ENCODE measurements around the gene FAM171A1.
"Not testable (repeated sequence)": the region's sequence is repeated elsewhere in the genome, so short reads cannot be mapped to it uniquely, and the experiment has no call there.

FAM171A1 gene

DNA sequence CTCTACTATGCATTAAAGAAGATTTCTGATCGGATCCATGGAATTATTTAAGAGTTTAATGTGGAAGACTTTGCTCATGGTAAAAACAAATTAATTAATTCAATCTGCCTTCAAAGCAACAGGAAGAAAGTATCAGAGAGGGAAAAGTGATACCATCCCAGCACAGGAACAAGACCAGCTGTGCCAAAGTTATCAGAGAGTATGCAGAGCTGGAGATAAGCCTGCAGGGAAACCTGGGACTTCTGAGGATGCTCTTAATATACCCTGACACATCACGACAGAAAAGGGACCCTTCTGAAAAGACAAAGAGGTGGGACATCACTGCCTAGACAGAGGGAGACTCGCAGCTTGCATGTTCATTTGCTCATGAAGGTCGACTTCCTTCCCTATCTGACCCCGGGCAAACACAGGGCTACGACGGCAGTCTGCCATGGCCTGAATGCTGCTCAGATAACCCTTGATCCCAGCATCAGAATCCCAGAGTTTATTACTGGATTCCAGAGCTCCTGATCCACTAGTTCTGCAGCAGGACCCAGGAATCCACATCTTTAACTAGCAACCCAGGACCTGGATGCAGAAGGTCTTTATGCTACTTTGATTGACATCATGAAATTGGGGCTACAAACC lies 29.5 kb downstream of the FAM171A1 start:
- DNase-seq (ENCODE audit: insufficient read length) (no peak), FAIRE-seq (no peak)
- TF ChIP-seq POLR2A (IDR thresholded peaks at IDR 0.05; ENCODE audit: low read depth, low read length) (no peak), POLR2AphosphoS5 (IDR thresholded peaks at IDR 0.05; ENCODE audit: low read depth, low read length) (no peak), TAF1 (IDR thresholded peaks at IDR 0.05; ENCODE audit: borderline replicate concordance, low read depth, low read length) (no peak)

DNA sequence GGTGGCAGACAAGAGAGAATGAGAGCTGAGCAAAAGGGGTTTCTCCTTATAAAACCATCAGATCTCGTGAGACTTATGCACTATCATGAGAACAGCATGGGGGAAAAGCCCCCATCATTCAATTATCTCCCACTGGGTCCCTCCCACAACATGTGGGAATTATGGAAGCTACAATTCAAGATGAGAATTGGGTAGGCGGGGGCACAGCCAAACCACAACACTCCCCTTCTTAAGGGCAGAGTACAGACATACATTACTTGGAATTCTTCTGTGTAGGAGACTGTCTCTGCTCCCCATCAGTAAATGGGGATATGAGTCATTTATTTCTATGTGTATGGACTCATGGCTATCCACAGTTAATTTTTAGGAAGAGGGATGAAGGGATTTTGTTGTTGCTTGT lies 31.2 kb downstream of the FAM171A1 start:
- DNase-seq (ENCODE audit: insufficient read length) (no peak), FAIRE-seq (no peak)
- no peak for TF ChIP-seq POLR2AphosphoS5 (IDR thresholded peaks at IDR 0.05; ENCODE audit: low read depth, low read length)

DNA sequence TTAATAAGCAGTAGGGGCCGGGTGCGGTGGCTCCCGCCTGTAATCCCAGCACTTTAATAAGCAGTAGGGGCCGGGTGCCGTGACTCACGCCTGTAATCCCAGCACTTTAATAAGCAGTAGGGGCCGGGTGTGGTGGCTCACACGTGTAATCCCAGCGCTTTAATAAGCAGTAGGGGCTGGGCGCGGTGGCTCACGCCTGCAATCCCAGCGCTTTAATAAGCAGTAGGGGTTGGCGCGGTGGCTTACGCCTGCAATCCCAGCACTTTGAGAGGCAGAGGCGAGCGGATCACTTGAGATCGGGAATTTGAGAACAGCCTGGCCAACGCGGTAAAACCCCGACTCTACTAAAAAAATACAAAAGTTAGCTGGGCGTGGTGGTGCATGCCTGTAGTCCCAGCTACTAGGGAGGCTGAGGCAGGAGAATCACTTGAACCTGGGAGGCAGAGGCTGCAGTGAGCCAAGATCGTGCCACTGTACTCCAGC lies 33.6 kb downstream of the FAM171A1 start:
- not testable (repeated sequence) for FAIRE-seq

DNA sequence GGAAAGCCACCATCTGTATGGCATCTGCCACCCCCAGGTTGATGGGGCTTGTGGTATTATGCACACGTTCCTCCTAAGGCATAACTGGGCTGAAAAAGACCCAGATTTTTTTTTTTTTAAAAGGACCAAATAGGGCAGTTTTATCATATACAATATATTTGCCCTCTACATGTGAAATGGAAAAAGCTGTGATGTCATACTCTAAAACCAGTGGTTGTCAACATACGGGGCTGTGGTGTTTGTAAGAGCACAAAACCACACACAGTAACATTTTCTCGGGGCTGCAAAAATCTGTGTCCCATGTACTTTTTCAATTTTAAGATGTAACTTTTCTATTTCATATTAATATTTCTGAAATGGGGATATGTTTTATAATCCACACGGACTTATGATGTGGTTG lies 34.9 kb downstream of the FAM171A1 start:
- FAIRE-seq = no peak
- no peak for DNase-seq (ENCODE audit: insufficient read length)
- TF ChIP-seq TAF1 (IDR thresholded peaks at IDR 0.05; ENCODE audit: borderline replicate concordance, low read depth, low read length) (no peak), POLR2AphosphoS5 (IDR thresholded peaks at IDR 0.05; ENCODE audit: low read depth, low read length) (no peak), POLR2A (IDR thresholded peaks at IDR 0.05; ENCODE audit: low read depth, low read length) (no peak)

More for the DNA sequence above, 33.6 kb downstream of the FAM171A1 start:
- not testable (repeated sequence) for DNase-seq (ENCODE audit: insufficient read length)

DNA sequence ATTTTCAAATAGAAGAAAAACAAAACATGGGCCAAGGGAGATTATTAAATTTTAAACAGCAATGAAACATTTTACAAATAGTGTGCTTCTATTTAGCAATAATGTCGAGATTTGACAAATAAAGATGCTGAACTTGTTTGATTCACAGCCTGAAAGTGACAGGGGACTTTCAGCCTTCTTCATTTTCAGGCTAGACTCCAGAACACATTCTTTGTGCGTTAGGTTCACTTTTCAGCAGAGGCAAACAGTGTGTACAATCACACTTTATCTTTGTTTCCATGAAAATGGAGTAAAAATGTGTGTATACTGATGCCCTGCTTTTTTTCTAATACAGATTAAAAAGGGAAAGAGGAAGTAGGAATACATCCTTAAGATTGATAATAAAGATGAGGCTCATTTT lies 35.6 kb downstream of the FAM171A1 start:
- TF ChIP-seq POLR2A (IDR thresholded peaks at IDR 0.05; ENCODE audit: low read depth, low read length) (no peak), POLR2AphosphoS5 (IDR thresholded peaks at IDR 0.05; ENCODE audit: low read depth, low read length) (no peak), TAF1 (IDR thresholded peaks at IDR 0.05; ENCODE audit: borderline replicate concordance, low read depth, low read length) (no peak)
- FAIRE-seq = no peak
- no peak for DNase-seq (ENCODE audit: insufficient read length)

DNA sequence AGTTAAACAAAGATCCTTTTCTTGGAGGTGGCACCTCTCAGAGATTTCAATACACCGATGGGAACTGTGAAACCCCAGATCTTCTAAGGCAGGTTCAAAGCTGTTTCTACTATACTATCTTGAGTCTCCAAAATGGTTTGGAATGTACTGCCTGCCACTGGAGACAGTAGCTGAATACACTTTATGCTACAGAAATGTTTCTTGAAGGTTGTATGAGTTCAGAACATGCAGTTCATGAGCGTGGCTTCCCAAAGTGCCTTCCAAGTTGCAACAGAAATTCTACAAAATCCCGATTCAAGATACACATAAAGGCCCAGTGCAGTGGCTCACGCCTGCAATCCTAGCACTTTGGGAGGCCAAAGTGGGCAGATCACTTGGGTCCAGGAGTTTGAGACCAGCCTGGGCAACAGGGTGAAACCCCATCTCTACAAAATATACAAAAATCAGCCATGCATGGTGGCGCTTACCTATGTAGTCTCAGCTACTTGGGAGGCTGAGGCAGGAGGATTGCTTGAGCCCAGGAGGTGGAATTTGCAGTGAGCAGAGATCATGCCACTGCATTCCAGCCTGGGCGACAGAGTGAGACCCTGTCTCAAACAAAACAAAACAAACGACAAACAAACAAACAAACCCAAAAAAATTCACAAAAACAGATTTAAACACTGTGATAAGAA lies 36.3 kb downstream of the FAM171A1 start:
- FAIRE-seq = no peak
- TF ChIP-seq POLR2AphosphoS5 (IDR thresholded peaks at IDR 0.05; ENCODE audit: low read depth, low read length) = no peak
- no peak for TF ChIP-seq POLR2A (IDR thresholded peaks at IDR 0.05; ENCODE audit: low read depth, low read length)
- no peak for TF ChIP-seq TAF1 (IDR thresholded peaks at IDR 0.05; ENCODE audit: borderline replicate concordance, low read depth, low read length)

DNA sequence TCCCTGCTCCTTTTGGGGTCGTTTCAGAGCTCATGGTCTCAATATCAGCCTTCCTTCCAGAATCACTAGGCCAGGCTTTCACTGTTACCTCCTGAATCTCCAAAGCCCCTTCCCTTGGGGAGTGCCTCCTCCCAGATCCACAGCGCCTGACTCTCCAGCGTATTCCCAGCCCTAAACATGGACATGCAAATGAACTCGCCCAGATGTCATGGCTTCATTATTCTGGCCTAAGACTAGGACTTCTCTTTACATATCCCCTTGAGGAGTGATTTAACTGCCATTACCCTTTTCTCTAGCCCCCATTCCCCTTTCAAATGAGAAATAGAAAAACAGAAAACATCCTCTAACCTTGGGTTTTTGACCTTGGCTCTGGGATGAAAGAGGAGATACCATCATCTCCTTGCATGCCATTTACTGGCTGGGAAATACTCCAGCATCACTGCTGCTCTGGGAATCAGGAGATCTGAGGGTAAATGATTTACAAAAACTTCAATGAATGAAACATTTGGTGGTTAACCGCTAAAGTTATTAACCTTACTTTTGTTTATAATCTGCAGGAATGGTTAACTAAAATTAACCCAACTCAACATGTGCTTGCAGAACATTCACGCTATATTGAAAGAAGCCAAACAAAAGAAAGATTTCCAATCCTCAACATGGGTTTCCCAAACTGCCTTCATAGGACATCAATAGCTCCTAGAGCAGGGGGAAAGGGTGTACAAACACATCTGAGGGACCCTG lies 37.0 kb downstream of the FAM171A1 start:
- DNase-seq (ENCODE audit: insufficient read length) (no peak), FAIRE-seq (no peak)
- no peak for TF ChIP-seq POLR2AphosphoS5 (IDR thresholded peaks at IDR 0.05; ENCODE audit: low read depth, low read length)
- no peak for TF ChIP-seq POLR2A (IDR thresholded peaks at IDR 0.05; ENCODE audit: low read depth, low read length)
- TF ChIP-seq TAF1 (IDR thresholded peaks at IDR 0.05; ENCODE audit: borderline replicate concordance, low read depth, low read length) = no peak

More for the DNA sequence above, 36.3 kb downstream of the FAM171A1 start:
- DNase-seq (ENCODE audit: insufficient read length) = no peak

DNA sequence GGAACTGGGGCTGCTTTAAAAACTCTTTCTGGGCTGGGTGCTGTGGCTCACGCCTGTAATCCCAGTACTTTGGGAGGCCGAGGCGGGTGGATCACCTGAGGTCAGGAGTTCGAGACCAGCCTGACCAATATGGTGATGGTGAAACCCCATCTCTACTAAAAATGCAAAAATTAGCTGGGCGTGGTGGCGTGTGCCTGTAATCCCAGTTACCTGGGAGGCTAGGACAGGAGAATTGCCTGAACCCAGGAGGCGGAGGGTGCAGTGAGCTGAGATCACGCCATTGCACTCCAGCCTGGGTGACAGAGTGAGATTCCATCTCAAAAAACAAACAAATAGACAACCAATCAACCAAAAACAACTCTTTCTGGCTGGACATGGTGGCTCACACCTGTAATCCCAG lies 37.9 kb downstream of the FAM171A1 start:
- FAIRE-seq; DNase-seq (ENCODE audit: insufficient read length): not testable (repeated sequence)

DNA sequence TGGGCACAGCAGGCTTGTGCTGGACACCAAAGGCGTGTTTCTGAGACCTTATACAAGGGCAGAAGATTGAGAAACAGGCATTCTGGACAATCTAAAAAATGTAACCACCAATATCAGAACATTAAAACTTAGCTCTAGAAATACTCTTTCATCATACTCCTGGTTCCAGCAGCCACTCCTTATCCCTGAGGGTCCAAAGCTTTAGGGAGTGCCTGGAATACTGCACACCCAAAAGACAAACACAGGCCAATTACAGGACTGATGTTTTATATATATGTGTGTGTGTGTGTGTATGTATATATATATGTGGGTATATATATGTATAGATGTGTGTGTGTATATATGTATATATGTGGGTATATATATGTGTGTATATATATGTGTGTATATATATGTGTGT lies 39.6 kb downstream of the FAM171A1 start:
- FAIRE-seq (no peak), DNase-seq (ENCODE audit: insufficient read length) (no peak)
- TF ChIP-seq POLR2A (IDR thresholded peaks at IDR 0.05; ENCODE audit: low read depth, low read length) = no peak
- no peak for TF ChIP-seq TAF1 (IDR thresholded peaks at IDR 0.05; ENCODE audit: borderline replicate concordance, low read depth, low read length)
- TF ChIP-seq POLR2AphosphoS5 (IDR thresholded peaks at IDR 0.05; ENCODE audit: low read depth, low read length) = no peak

DNA sequence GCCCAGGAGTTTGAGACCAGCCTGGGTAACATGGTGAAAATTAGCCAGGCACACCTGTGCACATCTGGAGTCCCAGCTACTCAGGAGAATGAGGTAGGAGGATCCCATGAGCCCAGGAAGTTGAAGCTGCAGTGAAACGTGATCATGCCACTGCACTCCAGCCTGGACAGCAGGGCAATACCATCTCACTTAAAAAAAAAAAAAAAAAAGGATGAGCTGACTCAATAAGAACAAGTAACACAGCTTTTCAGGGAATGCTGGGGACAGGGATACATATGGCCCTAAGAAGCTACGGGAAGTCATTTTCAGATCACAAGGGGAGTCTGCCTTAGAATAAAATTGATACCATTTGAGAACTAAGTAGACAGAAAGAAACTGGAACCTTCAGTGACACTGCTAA lies 41.7 kb downstream of the FAM171A1 start:
- TF ChIP-seq POLR2AphosphoS5 (IDR thresholded peaks at IDR 0.05; ENCODE audit: low read depth, low read length) (no peak), TAF1 (IDR thresholded peaks at IDR 0.05; ENCODE audit: borderline replicate concordance, low read depth, low read length) (no peak), POLR2A (IDR thresholded peaks at IDR 0.05; ENCODE audit: low read depth, low read length) (no peak)
- DNase-seq (ENCODE audit: insufficient read length) = no peak
- FAIRE-seq = no peak

DNA sequence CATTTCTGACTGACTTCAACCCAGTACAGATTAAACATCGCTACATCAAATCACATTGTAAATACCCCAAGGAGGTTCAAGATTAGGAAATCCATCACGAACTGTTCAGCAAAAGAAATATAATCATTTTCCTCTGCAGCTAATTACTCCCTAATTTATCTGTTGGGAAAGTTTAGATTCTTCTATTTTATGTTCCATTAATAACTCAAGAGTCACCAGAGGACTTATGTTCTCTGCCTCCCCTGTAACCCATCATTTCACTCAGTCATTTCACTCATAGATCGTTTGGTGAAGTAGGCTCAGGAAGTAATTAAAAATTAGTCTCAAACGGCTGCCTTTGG lies 45.2 kb downstream of the FAM171A1 start:
- DNase-seq (ENCODE audit: insufficient read length) (no peak), FAIRE-seq (no peak)
- TF ChIP-seq POLR2AphosphoS5 (IDR thresholded peaks at IDR 0.05; ENCODE audit: low read depth, low read length) (no peak), POLR2A (IDR thresholded peaks at IDR 0.05; ENCODE audit: low read depth, low read length) (no peak), TAF1 (IDR thresholded peaks at IDR 0.05; ENCODE audit: borderline replicate concordance, low read depth, low read length) (no peak)

DNA sequence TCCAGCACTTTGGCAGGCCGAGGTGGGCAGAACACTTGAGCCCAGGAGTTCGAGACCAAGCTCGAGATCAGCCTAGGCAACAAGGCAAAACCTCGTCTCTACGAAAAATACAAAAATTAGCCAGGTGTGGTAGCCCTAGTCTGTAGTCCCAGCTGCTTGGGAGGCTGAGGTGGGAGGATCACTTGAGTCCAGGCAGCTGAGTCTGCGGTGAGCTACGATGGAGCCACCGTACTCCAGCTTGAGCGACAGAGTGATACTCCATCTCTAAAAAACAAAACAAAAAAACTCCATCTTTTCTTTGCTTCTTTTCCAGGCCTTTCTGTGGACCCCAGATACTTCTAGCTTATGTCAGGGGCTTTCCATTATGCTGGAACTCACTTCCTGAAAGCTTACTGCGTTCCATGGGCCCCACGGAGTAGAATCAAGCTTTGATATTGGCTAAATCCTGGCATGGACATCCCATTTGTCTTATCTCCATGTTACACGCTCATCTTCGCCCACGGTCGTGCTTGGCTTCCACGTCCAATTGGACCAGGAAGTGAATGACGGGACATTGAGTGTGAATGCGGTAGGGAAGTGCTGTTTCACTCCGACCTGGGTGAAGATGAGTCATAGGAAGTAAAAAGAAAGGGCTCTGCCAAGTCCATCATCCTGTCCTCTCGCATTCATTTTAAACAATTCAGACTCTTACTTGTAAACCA lies 45.7 kb downstream of the FAM171A1 start:
- DNase-seq (ENCODE audit: insufficient read length) (no peak), FAIRE-seq (no peak)
- TF ChIP-seq POLR2A (IDR thresholded peaks at IDR 0.05; ENCODE audit: low read depth, low read length) (no peak), POLR2AphosphoS5 (IDR thresholded peaks at IDR 0.05; ENCODE audit: low read depth, low read length) (no peak), TAF1 (IDR thresholded peaks at IDR 0.05; ENCODE audit: borderline replicate concordance, low read depth, low read length) (no peak)

All from GM12892 (cell line).